Vagina (tissue), 2 donors: ENCODE results near the gene PDX1. TPM values are rescaled to one million over a fixed set of nuclear protein-coding genes. Genes with fewer than 3 reads are reported as not detected.

Source experiments
- DNase-seq, 2 donors: peaks; one replicate each; pipeline ENCODE4 v3.0.0-alpha.2; 2017; ENCODE audit errors: extremely low spot score in 2 of 2
- H3K27ac ChIP-seq: fragments of 200-600 bp; sonication (generic); one replicate; pipeline ENCODE4 v1.5.1; 2019
- H3K27me3 ChIP-seq: fragments of 200-600 bp; sonication (generic); one replicate; pipeline ENCODE4 v1.5.1; 2019
- H3K36me3 ChIP-seq, 2 donors: fragments of 200-600 bp; sonication (generic); one replicate each; pipeline ENCODE4 v1.5.1; 2017 to 2019
- H3K4me1 ChIP-seq: fragments of 200-600 bp; sonication (generic); one replicate; pipeline ENCODE4 v1.5.1; 2019
- H3K4me3 ChIP-seq, 2 donors: fragments of 200-600 bp; sonication (generic); 1 replicate in 1 of 2; 2 replicates in 1 of 2; pipeline ENCODE4 v1.5.1; 2016 to 2019
- H3K9me3 ChIP-seq: fragments of 200-600 bp; sonication (generic); one replicate; pipeline ENCODE4 v1.5.1; 2019
- POLR2A ChIP-seq, 2 donors: fragments of 450-650 bp; IDR thresholded peaks; one replicate each; pipeline ENCODE4 v1.6.1; 2017; ENCODE audit warnings: antibody characterized with exemption in 2 of 2, mild to moderate bottlenecking in 2 of 2, moderate library complexity in 2 of 2
- POLR2AphosphoS5 ChIP-seq, 2 donors: sonication (generic); formaldehyde crosslinking; IDR thresholded peaks; one replicate each; pipeline ENCODE4 v1.9.0; 2017; ENCODE audit warnings: antibody characterized with exemption in 2 of 2, mild to moderate bottlenecking in 2 of 2, low read depth in 1 of 2; ENCODE audit not compliant: insufficient read depth in 1 of 2
- intact Hi-C: fragments of 100-400 bp; cut with DNase I; formaldehyde crosslinking; loops from one replicate; pipeline ENCODE4 v1.15.1; 2023
- total RNA-seq: library from RNA; depleted of rRNA; stranded (reverse); fragments of >200 nt; gene quantifications from one replicate; pipeline ENCODE4 v1.2.3, GENCODE V29; 2016
- TF ChIP-seq, protein P1 (sequence below), 3 experiments: fragments of 450-650 bp in 2 of 3; fragments of 200-600 bp in 1 of 3; sonication (generic) in 1 of 3; IDR thresholded peaks; one replicate each; pipeline ENCODE4 v1.5.1; 2017 to 2019; ENCODE audit warnings: antibody characterized with exemption in 3 of 3, mild to moderate bottlenecking in 2 of 3, moderate library complexity in 2 of 3

The PDX1 gene
- total RNA-seq, 1 donor from 2014 or later, result not detected

DNA sequence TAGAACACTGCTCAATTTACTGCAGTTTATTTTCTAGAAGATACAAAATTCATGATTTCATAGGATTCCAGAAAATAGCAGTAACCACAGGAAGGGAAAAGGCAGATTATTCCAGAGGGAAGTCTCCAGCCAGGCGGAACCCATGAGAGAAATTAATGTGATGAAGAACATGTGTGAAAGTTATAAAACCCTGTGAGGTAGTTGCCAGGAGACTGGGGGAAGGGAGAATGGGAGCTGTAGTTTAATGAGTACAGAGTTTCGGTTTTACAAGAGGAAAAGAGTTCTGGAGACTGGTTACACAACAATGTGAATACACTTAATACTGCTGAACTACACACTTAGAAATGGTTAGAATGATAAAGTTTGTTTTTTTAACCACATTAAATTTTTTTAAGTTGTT, 14.2 kb upstream of the PDX1 start:
- no peak overlapping the region for H3K27ac ChIP-seq
- no peaks in the 10 kb centered on the region for H3K27me3 ChIP-seq
- intact Hi-C loops, result no loop called here
- no peaks in the 10 kb centered on the region for H3K4me1 ChIP-seq
- TF ChIP-seq, protein P1, sequence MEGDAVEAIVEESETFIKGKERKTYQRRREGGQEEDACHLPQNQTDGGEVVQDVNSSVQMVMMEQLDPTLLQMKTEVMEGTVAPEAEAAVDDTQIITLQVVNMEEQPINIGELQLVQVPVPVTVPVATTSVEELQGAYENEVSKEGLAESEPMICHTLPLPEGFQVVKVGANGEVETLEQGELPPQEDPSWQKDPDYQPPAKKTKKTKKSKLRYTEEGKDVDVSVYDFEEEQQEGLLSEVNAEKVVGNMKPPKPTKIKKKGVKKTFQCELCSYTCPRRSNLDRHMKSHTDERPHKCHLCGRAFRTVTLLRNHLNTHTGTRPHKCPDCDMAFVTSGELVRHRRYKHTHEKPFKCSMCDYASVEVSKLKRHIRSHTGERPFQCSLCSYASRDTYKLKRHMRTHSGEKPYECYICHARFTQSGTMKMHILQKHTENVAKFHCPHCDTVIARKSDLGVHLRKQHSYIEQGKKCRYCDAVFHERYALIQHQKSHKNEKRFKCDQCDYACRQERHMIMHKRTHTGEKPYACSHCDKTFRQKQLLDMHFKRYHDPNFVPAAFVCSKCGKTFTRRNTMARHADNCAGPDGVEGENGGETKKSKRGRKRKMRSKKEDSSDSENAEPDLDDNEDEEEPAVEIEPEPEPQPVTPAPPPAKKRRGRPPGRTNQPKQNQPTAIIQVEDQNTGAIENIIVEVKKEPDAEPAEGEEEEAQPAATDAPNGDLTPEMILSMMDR (IDR thresholded peaks at IDR 0.05), result no peak
- TF ChIP-seq POLR2A (IDR thresholded peaks at IDR 0.05), result no peak
- no peak for TF ChIP-seq POLR2AphosphoS5 (IDR thresholded peaks at IDR 0.05; ENCODE audit: insufficient read depth in 1 of 2, low read depth in 1 of 2)
- H3K4me3 ChIP-seq, result no peak overlapping the region
- no peak for DNase-seq
- no peaks in the 10 kb centered on the region for H3K9me3 ChIP-seq
- H3K36me3 ChIP-seq, result no peaks in the 10 kb centered on the region

DNA sequence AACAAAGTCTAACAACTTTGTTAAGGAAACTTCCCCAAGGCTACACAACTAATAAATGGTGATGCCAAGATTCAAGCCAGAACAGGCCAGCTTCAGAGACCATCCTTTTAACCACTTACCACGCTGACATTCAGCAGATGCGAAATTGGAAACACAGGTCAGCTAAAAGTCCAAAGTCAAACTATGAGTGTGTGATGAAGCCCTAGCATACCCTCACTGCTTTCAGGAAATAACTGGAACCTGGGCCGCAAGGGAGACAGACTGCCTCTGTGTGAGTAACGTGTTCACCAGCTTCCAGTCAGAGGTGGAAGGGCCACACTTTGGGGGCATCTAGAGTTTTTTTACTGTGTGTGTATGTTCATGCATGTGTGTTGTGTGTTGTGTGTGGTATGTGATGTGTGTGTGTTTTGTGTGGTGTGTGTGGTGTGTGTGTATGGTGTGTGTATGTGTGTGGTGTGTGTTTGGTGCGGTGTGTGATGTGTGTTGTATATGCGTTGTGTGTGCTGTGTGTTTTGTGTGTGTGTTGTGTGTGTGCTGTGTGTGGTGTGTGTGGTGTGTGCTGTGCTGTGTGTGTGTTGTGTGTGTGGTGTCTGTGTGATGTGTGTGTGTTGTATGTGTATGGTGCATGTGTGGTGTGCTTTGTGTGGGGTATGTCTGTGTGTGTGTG, 12.5 kb upstream of the PDX1 start:
- H3K27me3 ChIP-seq, result no peaks in the 10 kb centered on the region
- no peaks in the 10 kb centered on the region for H3K36me3 ChIP-seq

DNA sequence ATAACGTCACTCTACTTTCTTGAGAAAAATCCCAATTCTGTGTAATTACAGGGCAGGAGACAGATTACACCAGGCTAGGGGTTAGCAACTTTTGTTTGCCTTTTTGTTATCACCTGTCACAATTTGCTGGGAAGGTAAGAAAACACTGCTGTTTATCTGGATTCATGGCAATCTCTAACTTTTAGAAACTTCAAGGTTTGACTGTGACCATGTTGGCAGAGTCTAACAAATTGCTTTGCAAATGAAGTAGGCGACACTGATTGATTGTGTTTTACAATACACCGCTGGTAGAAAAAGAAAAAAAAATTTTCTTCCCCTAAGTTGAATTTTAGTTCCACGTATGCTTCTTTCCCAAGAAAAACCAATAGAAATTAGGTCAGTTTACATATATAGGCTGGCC, 10.4 kb upstream of the PDX1 start:
- no peaks in the 10 kb centered on the region for H3K4me1 ChIP-seq
- no peaks in the 10 kb centered on the region for H3K9me3 ChIP-seq
- no peak for DNase-seq
- H3K27ac ChIP-seq, result no peak overlapping the region
- H3K4me3 ChIP-seq, result no peak overlapping the region
- no peaks in the 10 kb centered on the region for H3K27me3 ChIP-seq
- intact Hi-C loops, result no loop called here
- no peaks in the 10 kb centered on the region for H3K36me3 ChIP-seq
- TF ChIP-seq, protein P1 (IDR thresholded peaks at IDR 0.05), result no peak
- TF ChIP-seq POLR2AphosphoS5 (IDR thresholded peaks at IDR 0.05; ENCODE audit: insufficient read depth in 1 of 2, low read depth in 1 of 2) (no peak), POLR2A (IDR thresholded peaks at IDR 0.05) (no peak)

More for the DNA sequence above, 12.5 kb upstream of the PDX1 start:
- intact Hi-C loops, result no loop called here
- DNase-seq, result no peak
- no peaks in the 10 kb centered on the region for H3K9me3 ChIP-seq
- TF ChIP-seq POLR2AphosphoS5 (IDR thresholded peaks at IDR 0.05; ENCODE audit: insufficient read depth in 1 of 2, low read depth in 1 of 2) (no peak), POLR2A (IDR thresholded peaks at IDR 0.05) (no peak)
- TF ChIP-seq, protein P1 (IDR thresholded peaks at IDR 0.05), result no peak
- no peak overlapping the region for H3K4me3 ChIP-seq
- no peak overlapping the region for H3K27ac ChIP-seq
- H3K4me1 ChIP-seq, result no peaks in the 10 kb centered on the region

DNA sequence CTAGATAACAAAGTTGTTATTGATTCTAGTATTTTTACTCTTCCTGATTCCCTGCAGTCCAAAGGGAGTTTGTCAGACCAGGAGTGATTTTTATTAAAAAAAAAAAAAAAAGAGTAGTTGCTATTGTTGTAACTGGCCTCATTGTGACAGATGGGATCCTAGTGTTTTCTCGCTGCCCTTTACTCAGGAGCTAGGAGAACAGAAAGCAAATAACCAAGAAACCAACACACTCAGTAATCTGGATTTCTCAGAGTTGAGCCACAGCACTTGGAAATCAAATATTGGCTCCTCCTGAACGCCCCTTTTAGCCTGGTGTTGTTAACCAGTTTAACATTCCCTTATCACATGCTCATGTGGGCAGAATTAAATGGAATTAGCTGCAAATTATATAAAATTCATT, 8.3 kb upstream of the PDX1 start:
- Histone ChIP-seq H3K27me3 (peaks cover 5% of the 10 kb centered on the region), H3K9me3 (no peaks in the 10 kb centered on the region), H3K4me3 (no peak overlapping the region), H3K27ac (no peak overlapping the region), H3K36me3 (no peaks in the 10 kb centered on the region), H3K4me1 (no peaks in the 10 kb centered on the region)
- TF ChIP-seq, protein P1 (IDR thresholded peaks at IDR 0.05), result no peak
- no peak for TF ChIP-seq POLR2AphosphoS5 (IDR thresholded peaks at IDR 0.05; ENCODE audit: insufficient read depth in 1 of 2, low read depth in 1 of 2)
- TF ChIP-seq POLR2A (IDR thresholded peaks at IDR 0.05), result no peak
- DNase-seq, result no peak
- intact Hi-C loops, result no loop called here

DNA sequence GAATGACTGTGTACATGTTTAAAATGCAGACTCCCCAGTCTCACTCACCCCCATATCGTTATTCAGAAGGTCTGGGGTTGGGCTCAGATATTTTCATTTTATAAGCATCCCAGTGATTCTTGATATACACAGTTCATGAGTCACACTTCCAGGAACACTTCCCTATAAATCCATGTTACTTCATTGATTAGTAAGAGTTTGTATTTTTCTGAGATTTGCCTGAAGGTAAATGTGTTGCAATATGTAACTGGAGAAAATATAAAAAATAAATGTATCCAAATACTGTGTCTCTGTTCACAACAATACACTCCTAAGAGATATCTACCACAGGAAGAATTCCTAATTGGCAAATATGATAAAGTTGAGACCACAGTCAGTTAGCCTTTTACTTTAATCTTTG, 6.6 kb upstream of the PDX1 start:
- Histone ChIP-seq H3K27ac (no peak overlapping the region), H3K4me3 (no peak overlapping the region), H3K9me3 (no peaks in the 10 kb centered on the region), H3K27me3 (peaks cover 15% of the 10 kb centered on the region), H3K36me3 (no peaks in the 10 kb centered on the region), H3K4me1 (peaks cover 7% of the 10 kb centered on the region)
- TF ChIP-seq POLR2A (IDR thresholded peaks at IDR 0.05) (no peak), POLR2AphosphoS5 (IDR thresholded peaks at IDR 0.05; ENCODE audit: insufficient read depth in 1 of 2, low read depth in 1 of 2) (no peak)
- TF ChIP-seq, protein P1 (IDR thresholded peaks at IDR 0.05), result no peak
- no peak for DNase-seq
- intact Hi-C loops, result no loop called here
